Measurements from ENCODE around the gene CYBB.

The CYBB gene

DNA sequence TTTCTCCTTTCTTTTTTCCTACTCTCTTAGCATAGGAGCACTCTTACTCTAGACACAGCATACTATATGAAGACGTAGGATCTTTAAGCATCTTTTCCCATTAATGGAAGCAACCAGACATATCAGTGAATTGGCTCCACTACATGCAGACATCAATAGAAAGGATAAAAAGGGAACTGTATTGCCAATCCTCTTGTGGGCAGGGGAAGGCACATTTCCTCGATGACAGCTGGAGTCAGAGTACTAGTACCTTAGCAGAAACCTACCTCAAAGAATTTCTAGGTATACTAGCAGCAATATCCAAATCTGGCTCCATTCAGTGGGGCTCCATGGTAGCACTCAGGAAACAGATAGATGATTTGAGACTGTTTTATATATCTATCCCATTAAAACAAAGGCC is 20.1 kb downstream of the CYBB start:
- TF ChIP-seq, protein P1, sequence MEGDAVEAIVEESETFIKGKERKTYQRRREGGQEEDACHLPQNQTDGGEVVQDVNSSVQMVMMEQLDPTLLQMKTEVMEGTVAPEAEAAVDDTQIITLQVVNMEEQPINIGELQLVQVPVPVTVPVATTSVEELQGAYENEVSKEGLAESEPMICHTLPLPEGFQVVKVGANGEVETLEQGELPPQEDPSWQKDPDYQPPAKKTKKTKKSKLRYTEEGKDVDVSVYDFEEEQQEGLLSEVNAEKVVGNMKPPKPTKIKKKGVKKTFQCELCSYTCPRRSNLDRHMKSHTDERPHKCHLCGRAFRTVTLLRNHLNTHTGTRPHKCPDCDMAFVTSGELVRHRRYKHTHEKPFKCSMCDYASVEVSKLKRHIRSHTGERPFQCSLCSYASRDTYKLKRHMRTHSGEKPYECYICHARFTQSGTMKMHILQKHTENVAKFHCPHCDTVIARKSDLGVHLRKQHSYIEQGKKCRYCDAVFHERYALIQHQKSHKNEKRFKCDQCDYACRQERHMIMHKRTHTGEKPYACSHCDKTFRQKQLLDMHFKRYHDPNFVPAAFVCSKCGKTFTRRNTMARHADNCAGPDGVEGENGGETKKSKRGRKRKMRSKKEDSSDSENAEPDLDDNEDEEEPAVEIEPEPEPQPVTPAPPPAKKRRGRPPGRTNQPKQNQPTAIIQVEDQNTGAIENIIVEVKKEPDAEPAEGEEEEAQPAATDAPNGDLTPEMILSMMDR (IDR thresholded peaks at IDR 0.05; ENCODE audit: insufficient read depth, low read depth, low read length, missing control alignments) = no peak
- no peak for DNase-seq (ENCODE audit: low read depth)
- H3K4me3 ChIP-seq (ENCODE audit: low read length) = no peak overlapping the region

DNA sequence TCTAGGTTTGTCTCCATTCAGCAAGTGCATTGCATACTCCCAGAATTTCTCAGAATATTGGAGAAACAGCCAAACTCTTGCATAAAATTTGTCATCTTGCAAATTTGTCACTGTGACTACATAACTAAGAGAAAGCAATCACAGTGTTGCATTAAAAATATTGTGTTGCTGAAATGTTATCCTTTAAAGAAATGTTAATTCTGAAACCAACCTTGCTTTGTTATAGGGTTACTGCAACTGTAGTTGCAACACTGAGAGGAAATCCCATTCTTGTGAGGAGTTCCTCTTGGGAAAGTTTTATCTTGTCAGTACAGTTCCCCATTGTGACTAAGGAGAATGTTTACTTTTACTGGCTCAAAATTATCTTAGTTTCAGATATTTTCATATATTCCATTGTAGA is 20.9 kb downstream of the CYBB start:
- H3K4me3 ChIP-seq (ENCODE audit: low read length) = no peak overlapping the region
- peak; percentile 8 for DNase-seq (ENCODE audit: low read depth)
- TF ChIP-seq, protein P1 (IDR thresholded peaks at IDR 0.05; ENCODE audit: insufficient read depth, low read depth, low read length, missing control alignments) = no peak

DNA sequence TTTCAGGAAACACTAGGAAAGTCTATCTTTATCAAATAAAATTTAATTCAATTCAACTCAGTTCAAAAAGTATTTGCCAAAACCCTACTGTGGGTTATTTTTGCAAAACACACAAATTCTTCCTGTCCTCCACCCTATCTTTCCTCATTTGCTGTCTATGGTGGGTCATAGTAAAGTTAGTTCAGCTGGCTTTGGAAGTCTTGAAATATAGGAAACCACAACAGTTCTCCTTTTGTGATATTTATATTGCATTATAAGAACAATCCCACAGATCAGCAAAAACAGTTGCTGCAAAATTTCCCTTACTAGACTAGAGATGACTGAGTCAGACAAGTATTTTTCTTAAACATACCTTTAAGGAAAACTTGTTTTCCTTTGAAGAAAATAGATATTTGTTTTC is 22.2 kb downstream of the CYBB start:
- TF ChIP-seq, protein P1 (IDR thresholded peaks at IDR 0.05; ENCODE audit: insufficient read depth, low read depth, low read length, missing control alignments) = no peak
- DNase-seq (ENCODE audit: low read depth) = no peak
- H3K4me3 ChIP-seq (ENCODE audit: low read length) = no peak overlapping the region

DNA sequence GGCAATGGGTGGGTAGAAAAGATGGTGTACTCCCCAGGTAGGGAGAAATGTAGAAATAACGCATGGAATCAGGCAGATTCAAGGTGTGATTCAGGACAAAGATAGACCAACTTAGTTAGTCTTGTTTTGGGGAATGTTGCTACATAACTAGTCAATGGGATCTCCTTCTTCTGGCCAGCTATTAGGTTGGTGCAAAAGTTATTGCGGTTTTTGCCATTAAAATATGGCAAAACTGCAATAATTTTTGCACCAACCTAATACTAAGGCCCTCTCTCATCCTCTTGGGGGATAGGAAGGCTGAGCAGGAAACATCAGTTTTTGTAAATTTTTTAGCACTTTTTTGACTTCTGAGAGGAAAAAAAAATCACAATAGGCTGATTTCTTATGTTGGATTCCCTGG is 23.2 kb downstream of the CYBB start:
- TF ChIP-seq, protein P1 (IDR thresholded peaks at IDR 0.05; ENCODE audit: insufficient read depth, low read depth, low read length, missing control alignments) = no peak
- H3K4me3 ChIP-seq (ENCODE audit: low read length) = no peak overlapping the region
- no peak for DNase-seq (ENCODE audit: low read depth)

DNA sequence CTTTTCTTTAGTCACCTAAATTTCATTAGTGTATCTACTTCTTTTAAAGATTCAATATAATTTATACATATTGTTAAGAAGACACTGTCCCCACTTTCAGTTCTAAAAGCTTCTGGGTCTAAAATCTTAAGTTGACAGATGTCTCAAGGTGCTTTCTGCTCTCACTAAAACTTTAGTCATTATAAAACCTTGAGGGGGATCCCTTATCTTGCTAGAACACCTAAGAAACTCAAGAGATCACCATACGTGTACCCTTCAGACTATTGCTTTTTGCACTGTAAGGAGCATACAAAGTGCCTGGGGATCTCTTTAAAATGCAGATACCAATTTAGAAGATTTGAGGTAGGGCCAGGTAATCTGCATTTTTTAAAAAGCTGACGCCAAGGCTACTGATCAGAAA is 30.1 kb downstream of the CYBB start:
- H3K4me3 ChIP-seq (ENCODE audit: low read length) = no peak overlapping the region
- DNase-seq (ENCODE audit: low read depth) = no peak
- TF ChIP-seq, protein P1 (IDR thresholded peaks at IDR 0.05; ENCODE audit: insufficient read depth, low read depth, low read length, missing control alignments) = no peak

DNA sequence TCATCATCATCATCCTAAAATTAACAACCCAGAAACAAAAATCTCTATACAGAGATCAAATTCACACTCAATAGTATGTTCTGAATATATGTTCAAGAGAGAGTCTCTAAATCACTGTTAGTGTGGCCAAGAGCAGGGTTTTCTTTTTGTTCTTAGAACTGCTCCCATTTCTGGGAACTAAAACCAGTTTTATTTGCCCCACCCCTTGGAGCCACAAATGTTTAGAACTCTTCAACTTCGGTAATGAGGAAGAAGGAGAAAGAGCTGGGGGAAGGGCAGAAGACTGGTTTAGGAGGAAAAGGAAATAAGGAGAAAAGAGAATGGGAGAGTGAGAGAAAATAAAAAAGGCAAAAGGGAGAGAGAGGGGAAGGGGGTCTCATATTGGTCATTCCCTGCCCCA is 32.3 kb downstream of the CYBB start:
- no peak overlapping the region for H3K4me3 ChIP-seq (ENCODE audit: low read length)
- TF ChIP-seq, protein P1 (IDR thresholded peaks at IDR 0.05; ENCODE audit: insufficient read depth, low read depth, low read length, missing control alignments) = no peak
- DNase-seq (ENCODE audit: low read depth) = no peak

DNA sequence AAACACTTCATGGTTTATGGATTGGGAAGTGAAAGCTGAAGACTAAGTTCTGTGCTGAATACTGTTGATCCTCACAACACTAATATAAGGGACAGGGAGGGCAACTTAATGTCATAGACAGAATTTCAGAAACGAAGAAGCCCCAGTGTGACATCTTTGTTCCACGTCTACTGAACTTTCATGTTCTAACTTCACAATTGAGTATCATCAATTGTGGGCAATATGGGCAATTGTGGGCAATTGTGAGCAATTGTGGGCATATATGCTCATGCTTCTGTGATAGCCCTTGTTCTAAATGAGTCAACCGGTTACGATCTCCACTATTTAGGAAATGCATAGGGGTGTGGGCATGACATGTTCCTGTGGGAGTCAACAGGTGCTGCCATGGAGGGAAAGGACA is 33.7 kb downstream of the CYBB start:
- no peak for DNase-seq (ENCODE audit: low read depth)
- TF ChIP-seq, protein P1 (IDR thresholded peaks at IDR 0.05; ENCODE audit: insufficient read depth, low read depth, low read length, missing control alignments) = no peak
- H3K4me3 ChIP-seq (ENCODE audit: low read length) = no peak overlapping the region
